Cardiac muscle cell (in vitro differentiated cells and primary cell): ENCODE data around the gene ZBTB39. TPM values are rescaled to one million over a fixed set of nuclear protein-coding genes. Genes with fewer than 3 reads are reported as not detected.
A peak's percentile ranks its signal among the peaks of the same experiment; 100 is the strongest.

Experiments
- DNase-seq, 2 donors: peaks; one replicate each; pipeline versions ENCODE4 v3.0.0 to v3.0.0-alpha.2; 2010 to 2017; ENCODE audit warnings: low read depth in 1 of 2, low spot score in 1 of 2
- H3K27ac ChIP-seq: fragments of 200-600 bp; sonication (generic); 2 replicates; pipeline ENCODE4 v1.5.1; 2016
- H3K27me3 ChIP-seq: fragments of 200-600 bp; sonication (generic); 2 replicates; pipeline ENCODE4 v1.6.0; 2016; ENCODE audit warnings: control low read depth
- H3K36me3 ChIP-seq: fragments of 200-600 bp; sonication (generic); 2 replicates; pipeline ENCODE4 v1.5.1; 2016; ENCODE audit warnings: control low read depth
- H3K4me1 ChIP-seq: fragments of 200-600 bp; sonication (generic); 2 replicates; pipeline ENCODE4 v1.8.1; 2017; ENCODE audit warnings: low read depth, mild to moderate bottlenecking, mixed run types
- H3K4me3 ChIP-seq: fragments of 200-600 bp; sonication (generic); 2 replicates; pipeline ENCODE4 v1.5.1; 2016; ENCODE audit warnings: mild to moderate bottlenecking
- H3K9me3 ChIP-seq: fragments of 200-600 bp; sonication (generic); 2 replicates; pipeline ENCODE4 v1.5.1; 2017; ENCODE audit warnings: low read depth, mild to moderate bottlenecking, control low read depth
- polyA plus RNA-seq: library from polyadenylated mRNA; unstranded; fragments of >200 nt; fragmentation: Nextera tagmentation; extraction: Ambion mirVana; gene quantifications from 2 replicates; pipeline ENCODE4 v1.2.1, GENCODE V29; 2016
- total RNA-seq: library from RNA; depleted of rRNA; stranded (reverse); fragments of >200 nt; gene quantifications from 2 replicates; pipeline ENCODE4 v1.2.3, GENCODE V29; 2016
- TF ChIP-seq, protein P1 (sequence below): IDR thresholded peaks from 2 replicates; pipeline ENCODE4 v1.5.1; 2012; ENCODE audit warnings: low read depth, mild to moderate bottlenecking, low read length

ZBTB39 gene
- total and polyA plus RNA-seq, 2 experiments from 2014 or later: 8.8 to 17.9 TPM

DNA sequence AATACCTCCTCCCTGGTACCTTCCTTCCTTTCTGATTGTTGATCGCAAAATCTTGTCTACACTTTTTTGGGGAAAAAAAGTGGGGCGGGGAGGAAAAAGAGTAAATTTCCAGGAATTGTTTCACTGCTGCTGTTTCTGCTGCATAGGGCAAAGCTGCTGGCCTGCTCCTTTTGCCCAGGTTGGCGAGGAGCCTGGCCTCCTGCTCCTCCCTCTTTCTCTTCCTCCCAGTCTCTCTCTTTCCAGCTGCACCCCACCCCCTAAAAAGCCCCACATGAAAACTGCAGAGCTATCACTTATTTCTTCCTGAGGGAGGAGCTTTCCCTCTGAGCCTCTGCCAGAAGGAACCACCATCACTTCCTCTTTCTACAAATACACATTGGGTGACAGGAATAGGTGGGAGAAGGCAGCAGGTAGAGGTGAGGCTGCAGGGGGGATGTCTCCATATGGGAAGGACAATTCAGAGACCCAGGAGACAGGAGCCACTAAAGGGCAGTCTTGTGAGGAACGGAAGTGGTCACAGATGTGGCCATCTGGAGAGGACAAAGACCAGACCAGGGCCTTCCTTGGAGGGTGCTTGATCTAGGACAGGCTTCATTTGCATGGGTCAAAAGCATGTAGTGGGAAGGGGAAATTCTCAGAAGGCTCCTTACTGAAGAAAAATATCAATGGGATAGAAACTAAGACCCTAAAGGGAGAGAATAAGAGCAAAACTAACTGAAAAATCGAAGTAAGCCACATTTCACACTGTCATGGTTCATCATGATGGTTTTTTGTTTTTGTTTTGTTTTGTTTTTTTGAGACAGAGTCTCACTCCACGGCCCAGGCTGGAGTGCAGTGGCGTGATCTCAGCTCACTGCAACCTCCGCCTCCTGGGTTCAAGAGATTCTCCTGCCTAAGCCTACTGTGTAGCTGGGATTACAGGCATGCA lies 14.8 kb downstream of the ZBTB39 start:
- Histone ChIP-seq H3K27ac (no peak overlapping the region), H3K27me3 (no peaks in the 10 kb centered on the region), H3K36me3 (no peaks in the 10 kb centered on the region), H3K4me1 (peaks cover 23% of the 10 kb centered on the region), H3K9me3 (no peaks in the 10 kb centered on the region), H3K4me3 (no peak overlapping the region)
- peak in 1 of 2 donors; percentile 61 for DNase-seq
- TF ChIP-seq, protein P1, sequence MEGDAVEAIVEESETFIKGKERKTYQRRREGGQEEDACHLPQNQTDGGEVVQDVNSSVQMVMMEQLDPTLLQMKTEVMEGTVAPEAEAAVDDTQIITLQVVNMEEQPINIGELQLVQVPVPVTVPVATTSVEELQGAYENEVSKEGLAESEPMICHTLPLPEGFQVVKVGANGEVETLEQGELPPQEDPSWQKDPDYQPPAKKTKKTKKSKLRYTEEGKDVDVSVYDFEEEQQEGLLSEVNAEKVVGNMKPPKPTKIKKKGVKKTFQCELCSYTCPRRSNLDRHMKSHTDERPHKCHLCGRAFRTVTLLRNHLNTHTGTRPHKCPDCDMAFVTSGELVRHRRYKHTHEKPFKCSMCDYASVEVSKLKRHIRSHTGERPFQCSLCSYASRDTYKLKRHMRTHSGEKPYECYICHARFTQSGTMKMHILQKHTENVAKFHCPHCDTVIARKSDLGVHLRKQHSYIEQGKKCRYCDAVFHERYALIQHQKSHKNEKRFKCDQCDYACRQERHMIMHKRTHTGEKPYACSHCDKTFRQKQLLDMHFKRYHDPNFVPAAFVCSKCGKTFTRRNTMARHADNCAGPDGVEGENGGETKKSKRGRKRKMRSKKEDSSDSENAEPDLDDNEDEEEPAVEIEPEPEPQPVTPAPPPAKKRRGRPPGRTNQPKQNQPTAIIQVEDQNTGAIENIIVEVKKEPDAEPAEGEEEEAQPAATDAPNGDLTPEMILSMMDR: no peak

DNA sequence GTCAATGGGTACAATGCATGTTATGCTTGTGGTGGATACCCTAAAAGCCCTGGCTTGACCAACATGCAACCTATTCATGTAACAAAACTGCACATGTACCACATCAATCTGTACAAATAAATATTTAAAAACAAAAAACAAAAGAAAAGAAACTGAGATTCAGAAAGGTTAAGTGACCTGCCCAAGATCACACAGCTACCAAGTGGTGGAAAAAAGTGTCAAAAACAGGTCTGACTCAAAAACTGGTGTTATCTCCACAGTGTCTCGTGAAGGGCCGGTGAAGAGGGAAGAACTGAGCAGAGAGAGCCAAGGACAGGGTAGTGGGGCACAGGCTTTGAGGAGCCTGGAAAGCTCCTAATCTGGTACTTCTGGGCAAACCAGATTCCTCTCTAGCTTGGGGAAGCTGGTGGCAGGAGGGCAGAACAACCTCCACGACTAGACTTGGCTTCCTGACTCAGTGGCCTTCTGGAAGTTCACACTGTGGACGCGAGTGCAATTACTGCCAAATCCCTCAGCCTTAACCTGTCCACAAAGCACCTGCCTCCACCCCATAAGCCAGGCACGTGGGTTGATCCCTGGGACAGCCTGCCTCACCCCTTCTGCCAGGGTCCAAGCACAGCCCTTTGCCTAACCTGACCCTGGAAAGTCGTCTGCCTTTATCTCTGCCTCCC lies 15.6 kb downstream of the ZBTB39 start:
- peaks cover 23% of the 10 kb centered on the region for H3K4me1 ChIP-seq

DNA sequence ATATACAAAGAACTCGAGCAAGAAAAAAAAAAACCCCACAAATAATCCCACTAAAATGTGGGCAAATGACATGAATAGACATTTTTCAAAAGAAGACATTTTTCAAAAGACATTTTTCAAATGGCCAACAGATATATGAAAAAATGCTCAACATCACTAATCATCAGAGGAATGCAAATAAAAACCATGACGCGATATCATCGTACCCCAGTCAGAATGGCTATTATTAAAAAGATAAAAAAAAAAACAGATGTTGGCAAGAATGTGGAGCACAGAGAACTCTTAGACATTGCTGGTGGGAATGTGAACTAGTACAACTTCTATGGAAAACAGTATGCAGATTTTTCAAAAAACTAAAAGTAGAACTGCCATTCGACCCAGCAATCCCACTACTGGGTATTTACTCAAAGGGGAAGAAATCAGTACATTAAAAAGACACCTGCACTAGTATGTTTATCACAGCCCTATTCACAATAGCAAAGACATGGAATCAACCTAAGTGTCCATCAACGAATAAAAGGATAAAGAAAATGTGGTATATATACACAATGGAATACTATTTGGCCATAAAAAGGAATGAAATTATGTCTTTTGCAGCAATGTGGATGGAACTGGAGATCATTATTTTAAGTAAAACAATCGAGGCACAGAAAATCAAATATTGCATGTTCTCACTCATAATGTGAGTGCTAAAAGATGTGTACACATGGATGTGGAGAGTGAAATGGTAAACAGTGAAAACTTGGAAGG lies 16.3 kb downstream of the ZBTB39 start:
- Histone ChIP-seq H3K4me1 (peaks cover 23% of the 10 kb centered on the region), H3K4me3 (no peak overlapping the region), H3K36me3 (no peaks in the 10 kb centered on the region), H3K27ac (no peak overlapping the region), H3K9me3 (no peaks in the 10 kb centered on the region), H3K27me3 (no peaks in the 10 kb centered on the region)
- no peak for DNase-seq
- TF ChIP-seq, protein P1: no peak

More for the DNA sequence above, 15.6 kb downstream of the ZBTB39 start:
- no peaks in the 10 kb centered on the region for H3K36me3 ChIP-seq
- no peaks in the 10 kb centered on the region for H3K9me3 ChIP-seq
- H3K27ac ChIP-seq: no peak overlapping the region
- H3K4me3 ChIP-seq: no peak overlapping the region
- no peak for DNase-seq
- TF ChIP-seq, protein P1: no peak
- no peaks in the 10 kb centered on the region for H3K27me3 ChIP-seq

DNA sequence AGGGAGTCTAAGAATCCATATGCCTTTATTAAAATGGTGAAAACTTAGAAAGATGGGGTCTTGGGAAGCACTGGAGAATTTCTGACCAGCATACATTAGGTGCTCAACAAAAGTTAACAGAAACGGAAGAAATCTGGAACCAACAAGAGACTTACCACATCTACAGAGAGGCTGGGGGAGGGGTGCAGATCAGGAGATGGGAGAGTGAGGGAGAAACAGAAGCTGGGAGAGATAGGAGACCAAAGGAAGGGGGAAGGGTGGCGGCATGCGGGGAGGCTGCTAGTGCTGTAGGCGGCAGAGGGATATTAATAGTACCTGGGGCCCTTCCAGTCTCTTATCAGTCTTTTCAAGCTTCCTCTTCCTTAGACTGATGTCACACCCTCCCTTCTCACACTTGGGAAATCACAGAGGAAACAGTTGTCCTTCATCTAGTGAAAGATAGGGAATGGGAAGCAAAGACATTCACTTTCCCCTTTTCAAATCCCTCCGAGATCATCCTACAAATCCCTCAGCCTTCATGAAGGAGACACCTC lies 18.1 kb downstream of the ZBTB39 start:
- Histone ChIP-seq H3K4me3 (no peak overlapping the region), H3K27ac (peak overlapping the region; percentile 80), H3K9me3 (no peaks in the 10 kb centered on the region), H3K36me3 (no peaks in the 10 kb centered on the region), H3K27me3 (no peaks in the 10 kb centered on the region), H3K4me1 (peaks cover 23% of the 10 kb centered on the region)
- TF ChIP-seq, protein P1: no peak
- DNase-seq: peak; percentile 57 to 64

DNA sequence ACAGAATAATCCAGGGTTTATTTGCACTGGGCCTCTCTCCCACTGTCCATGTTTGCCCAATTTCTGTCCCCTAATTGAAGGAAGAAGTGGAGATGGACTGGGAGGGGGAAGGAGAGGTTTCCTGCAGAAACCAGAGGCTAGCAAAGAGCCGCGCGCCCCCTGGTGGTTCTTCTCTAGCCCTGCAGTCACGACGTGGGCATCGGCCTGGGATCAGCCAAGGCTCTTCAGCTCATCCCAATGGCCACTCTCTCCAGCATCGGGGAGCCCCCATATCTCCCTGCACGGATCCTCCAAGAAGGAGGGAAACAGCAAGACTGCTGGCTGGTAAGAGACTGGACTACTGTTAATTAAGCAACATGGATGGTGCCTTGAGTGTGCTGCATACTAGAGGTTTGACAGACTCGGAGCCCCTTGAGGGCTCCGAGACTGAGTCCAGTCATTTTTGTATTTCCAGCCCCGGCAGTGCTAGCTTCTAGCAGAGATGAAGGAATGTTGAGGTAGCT lies 18.7 kb downstream of the ZBTB39 start:
- Histone ChIP-seq H3K27me3 (no peaks in the 10 kb centered on the region), H3K27ac (peak overlapping the region; percentile 80), H3K9me3 (no peaks in the 10 kb centered on the region), H3K4me3 (no peak overlapping the region), H3K4me1 (peaks cover 23% of the 10 kb centered on the region), H3K36me3 (no peaks in the 10 kb centered on the region)
- peak; percentile 87 to 88 for DNase-seq
- TF ChIP-seq, protein P1: peak; percentile 99
